HepG2 (cell line): ENCODE results near the gene BSND. TPM values are rescaled to one million over a fixed set of nuclear protein-coding genes. Genes with fewer than 3 reads are reported as not detected.

Source experiments
- ATAC-seq: fragments of 200-7000 bp; cut with Tn5 transposase; 3 replicates; pipeline ENCODE4 v1.9.1; 2020; ENCODE audit warnings: mild to moderate bottlenecking, moderate library complexity
- BruUV-seq: library from RNA; stranded (reverse); fragments of 400-500 nt; replicated peaks from 2 replicates; lab custom pipeline; 2021; lab: Mats Ljungman, UMichigan
- CTCF ChIA-PET: fragments of 300-600 bp; formaldehyde crosslinking; extraction: SDS; loops from one replicate; lab custom pipeline; 2021; ENCODE audit warnings: low total read pairs, inconsistent platforms, low intra/inter-chr PET ratio; lab: Yijun Ruan, JAX
- POLR2A ChIA-PET: fragments of 350-600 bp; sonication (Branson Sonifier 250); formaldehyde crosslinking; loops from one replicate; lab custom pipeline; 2020; ENCODE audit warnings: antibody characterized with exemption, inconsistent platforms; lab: Yijun Ruan, JAX
- DNase-seq: peaks from one replicate; pipeline ENCODE4 v3.0.0-alpha.2; 2015; ENCODE audit warnings: low spot score
- FAIRE-seq: peaks from 3 replicates; lab custom pipeline; 2011; peaks lifted over from hg19 to GRCh38; lab: Jason Lieb, UNC
- H2AFZ ChIP-seq: one replicate; pipeline ENCODE4 v1.6.1; 2011; ENCODE audit warnings: low read length, inconsistent platforms
- H3K27ac ChIP-seq: fragments of 300-600 bp; 3 replicates; pipeline ENCODE4 v1.8.0; 2011; ENCODE audit warnings: mixed run types, mild to moderate bottlenecking, mixed read lengths, low read length, inconsistent platforms; ENCODE audit not compliant: insufficient read depth; ENCODE audit errors: extremely low read length
- H3K27me3 ChIP-seq, 2 experiments: fragments of 200-600 bp in 1 of 2; 2 replicates in 1 of 2; 3 replicates in 1 of 2; pipeline versions ENCODE4 v1.6.0 to v1.8.0; 2011; ENCODE audit warnings: low read length in 2 of 2, mild to moderate bottlenecking in 2 of 2, moderate library complexity in 2 of 2, inconsistent platforms in 1 of 2; ENCODE audit not compliant: insufficient read depth in 2 of 2, control insufficient read depth in 1 of 2
- H3K36me3 ChIP-seq, 2 experiments: fragments of 200-600 bp in 1 of 2; replicated peaks in 1 of 2; 2 replicates in 1 of 2; 3 replicates in 1 of 2; pipeline versions ENCODE4 v1.5.1 to v1.8.0; 2011; ENCODE audit warnings: low read length in 2 of 2, inconsistent platforms in 1 of 2; ENCODE audit not compliant: insufficient read depth in 2 of 2, control insufficient read depth in 1 of 2
- H3K4me1 ChIP-seq: 2 replicates; pipeline ENCODE4 v1.5.1; 2012; ENCODE audit warnings: low read length, inconsistent platforms; ENCODE audit not compliant: insufficient read depth
- H3K4me2 ChIP-seq: 2 replicates; pipeline ENCODE4 v1.6.0; 2011; ENCODE audit warnings: low read depth, low read length, inconsistent platforms
- H3K4me3 ChIP-seq, 3 experiments: fragments of 200-600 bp in 1 of 3; sonication (generic), shearing (Covaris generic) in 1 of 3; replicated peaks in 1 of 3; 2 replicates each; pipeline ENCODE4 v1.5.1; 2011 to 2016; ENCODE audit warnings: low read length in 3 of 3, inconsistent platforms in 2 of 3, low read depth in 2 of 3, mild to moderate bottlenecking in 2 of 3, control low read depth in 1 of 3, mixed read lengths in 1 of 3; ENCODE audit not compliant: insufficient read depth in 1 of 3
- H3K79me2 ChIP-seq: one replicate; pipeline ENCODE4 v1.6.1; 2011; ENCODE audit warnings: low read length, inconsistent platforms; ENCODE audit not compliant: insufficient read depth
- H3K9ac ChIP-seq: 2 replicates; pipeline ENCODE4 v1.6.0; 2011; ENCODE audit warnings: mild to moderate bottlenecking, low read depth, low read length, inconsistent platforms; ENCODE audit not compliant: insufficient read depth
- H3K9me3 ChIP-seq: 2 replicates; pipeline ENCODE4 v1.5.1; 2012; ENCODE audit warnings: mild to moderate bottlenecking, low read length
- H4K20me1 ChIP-seq: 2 replicates; pipeline ENCODE4 v1.6.0; 2011; ENCODE audit warnings: inconsistent platforms, mild to moderate bottlenecking, low read length, moderate library complexity; ENCODE audit not compliant: insufficient read depth
- HNF4A ChIP-seq: sonication (generic); formaldehyde crosslinking; IDR thresholded peaks from 2 replicates; pipeline ENCODE4 v1.4.0; 2020; ENCODE audit warnings: missing genetic modification reagents
- JUND ChIP-seq: sonication (generic); formaldehyde crosslinking; IDR thresholded peaks from 2 replicates; pipeline ENCODE4 v1.8.0; 2022; ENCODE audit warnings: mild to moderate bottlenecking, missing genetic modification reagents
- MEF2D ChIP-seq: sonication (generic); formaldehyde crosslinking; IDR thresholded peaks from 2 replicates; pipeline ENCODE4 v1.5.1; 2020; ENCODE audit warnings: mild to moderate bottlenecking, missing genetic modification reagents
- MEIS2 ChIP-seq: sonication (generic); formaldehyde crosslinking; IDR thresholded peaks from 2 replicates; pipeline ENCODE4 v1.9.0; 2021; ENCODE audit warnings: mild to moderate bottlenecking, missing genetic modification reagents
- MTERF4 ChIP-seq: sonication (generic); formaldehyde crosslinking; IDR thresholded peaks from 2 replicates; pipeline ENCODE4 v1.8.0; 2023; ENCODE audit warnings: mild to moderate bottlenecking, missing genetic modification reagents
- MYNN ChIP-seq: sonication (generic); formaldehyde crosslinking; IDR thresholded peaks from 2 replicates; pipeline ENCODE4 v1.4.0; 2020; ENCODE audit warnings: mild to moderate bottlenecking, low read depth, missing genetic modification reagents
- MZF1 ChIP-seq: sonication (generic); formaldehyde crosslinking; IDR thresholded peaks from 2 replicates; pipeline ENCODE4 v1.8.1; 2023; ENCODE audit warnings: mild to moderate bottlenecking, missing genetic modification reagents, borderline replicate concordance
- NAIF1 ChIP-seq: sonication (generic); formaldehyde crosslinking; IDR thresholded peaks from 2 replicates; pipeline ENCODE4 v1.5.0; 2020; ENCODE audit warnings: mild to moderate bottlenecking, missing genetic modification reagents, borderline replicate concordance
- ONECUT2 ChIP-seq: sonication (generic); formaldehyde crosslinking; IDR thresholded peaks from 2 replicates; pipeline ENCODE4 v1.4.0; 2020; ENCODE audit warnings: missing genetic modification reagents
- THAP7 ChIP-seq: sonication (generic); formaldehyde crosslinking; IDR thresholded peaks from 2 replicates; pipeline ENCODE4 v1.8.1; 2023; ENCODE audit warnings: mild to moderate bottlenecking, missing genetic modification reagents
- ZFP36 ChIP-seq: fragments of 150-350 bp; IDR thresholded peaks from 2 replicates; pipeline ENCODE4 v1.6.1; 2018; ENCODE audit warnings: borderline replicate concordance, low read length, low read depth; ENCODE audit not compliant: partially characterized antibody
- ZFP37 ChIP-seq: sonication (generic); formaldehyde crosslinking; IDR thresholded peaks from 2 replicates; pipeline ENCODE4 v1.4.0; 2020; ENCODE audit warnings: missing genetic modification reagents, borderline replicate concordance
- ZNF280D ChIP-seq: sonication (generic); formaldehyde crosslinking; IDR thresholded peaks from 2 replicates; pipeline ENCODE4 v1.5.1; 2020; ENCODE audit warnings: mild to moderate bottlenecking, missing genetic modification reagents
- ZNF83 ChIP-seq: sonication (generic); formaldehyde crosslinking; IDR thresholded peaks from 2 replicates; pipeline ENCODE4 v1.4.0; 2020; ENCODE audit warnings: missing genetic modification reagents, mild to moderate bottlenecking, borderline replicate concordance
- WGBS: methylation state at CpG from one replicate; pipeline ENCODE4 v1.1.6; 2017; ENCODE audit warnings: low lambda C conversion rate; 5-methylcytosine and 5-hydroxymethylcytosine counted together
- in situ Hi-C: cut with HindIII; loops from 2 replicates; pipeline ENCODE4 v1.10.0; 2017; ENCODE audit warnings: low pct_unique_long_range_greater_than_20kb; ENCODE audit not compliant: extremely low pct_ligation_motif_present
- intact Hi-C: fragments of 100-400 bp; cut with micrococcal nuclease; formaldehyde crosslinking; loops from one replicate; pipeline ENCODE4 v1.10.0; 2022; ENCODE audit not compliant: unreplicated experiment
- polyA plus RNA-seq, 8 experiments: library from polyadenylated mRNA; depleted of rRNA in 3 of 8; stranded (reverse) in 7 of 8; unstranded in 1 of 8; fragments of >200 nt; fragmentation: Illumina TruSeq in 4 of 8; extraction: Trizol in 4 of 8; gene quantifications; 2 replicates each; pipeline versions ENCODE4 v1.2.1 to v1.2.3, GENCODE V29; 2011 to 2016; ENCODE audit warnings: low read depth in 4 of 8, missing spikeins in 1 of 8, mixed read lengths in 1 of 8; ENCODE audit not compliant: insufficient read depth in 1 of 8
- total RNA-seq, 5 experiments: library from RNA; depleted of rRNA; stranded (reverse); fragments of >200 nt; fragmentation: Illumina TruSeq; extraction: Trizol; gene quantifications; 2 replicates each; pipeline ENCODE4 v1.2.3, GENCODE V29; 2016; ENCODE audit warnings: low read depth in 1 of 5
- TF ChIP-seq, protein P1 (sequence below): IDR thresholded peaks from 2 replicates; pipeline ENCODE4 v1.6.1; 2016; ENCODE audit warnings: mild to moderate bottlenecking

The BSND gene
- total and polyA plus RNA-seq, 2 of the 13 experiments (the other 11 are each of a cell fraction or from before 2014, with no cell fraction given) = not detected

- TF ChIP-seq ZNF280D (CRISPR knock-in tag) (no peak), MEF2D (CRISPR knock-in tag) (no peak), ONECUT2 (CRISPR knock-in tag) (no peak), ZNF83 (no peak), MTERF4 (no peak), HNF4A (CRISPR knock-in tag) (no peak), THAP7 (CRISPR knock-in tag) (no peak)
These were observed 7.8 kb upstream of the BSND start (continued) for GRCh38 chr1:54990916-54991315.

DNA sequence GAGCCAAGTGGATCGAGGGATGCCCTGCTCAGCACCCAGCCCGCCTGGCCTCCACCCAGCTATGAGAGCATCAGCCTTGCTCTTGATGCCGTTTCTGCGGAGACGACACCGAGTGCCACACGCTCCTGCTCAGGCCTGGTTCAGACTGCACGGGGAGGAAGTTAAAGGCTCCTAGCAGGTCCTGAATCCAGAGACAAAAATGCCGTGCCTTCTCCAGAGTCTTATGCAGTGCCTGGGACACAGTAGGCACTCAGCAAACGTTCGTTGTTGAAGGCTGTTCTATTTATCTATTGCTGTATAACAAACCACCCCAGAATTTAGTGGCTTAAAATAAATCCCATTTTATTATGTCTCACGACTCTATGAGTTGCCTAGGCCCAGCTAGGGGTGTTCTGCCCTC lies 6.8 kb upstream of the BSND start:
- no peaks in the 10 kb centered on the region for H3K36me3 ChIP-seq
- FAIRE-seq = no peak
- H3K9ac ChIP-seq = no peak overlapping the region
- BruUV-seq = no TSS peak
- ChIA-PET POLR2A (no interaction called here), CTCF (no interaction called here)
- in situ Hi-C loops (loop anchor here (10.0 kb wide), 1 partner anchor 177 kb away; no protein-coding TSS in a partner anchor), intact Hi-C loops (no loop called here)
- WGBS = 2% methylated on average over 5 of the region's 12 CpGs
- peaks cover 0 to 31% of the 10 kb centered on the region in 2 experiments; a peak in 4 of 5 replicates for H3K27me3 ChIP-seq
- peaks cover 7% of the 10 kb centered on the region; the same call in 1 of the 2 replicates for H3K4me1 ChIP-seq
- no peak overlapping the region for H3K4me2 ChIP-seq
- H3K4me3 ChIP-seq = no peak overlapping the region
- no peak for ATAC-seq
- no peak overlapping the region for H3K27ac ChIP-seq
- no peak for DNase-seq
- no peak overlapping the region for H2AFZ ChIP-seq
- H4K20me1 ChIP-seq = no peaks in the 10 kb centered on the region
- no peaks in the 10 kb centered on the region for H3K9me3 ChIP-seq
- H3K79me2 ChIP-seq = no peaks in the 10 kb centered on the region
- TF ChIP-seq ZFP36 (no peak), JUND (CRISPR knock-in tag) (no peak), THAP7 (CRISPR knock-in tag) (no peak), NAIF1 (CRISPR knock-in tag) (no peak), MZF1 (CRISPR knock-in tag) (no peak), ZFP37 (CRISPR knock-in tag) (no peak), MEIS2 (no peak), MYNN (CRISPR knock-in tag) (no peak)
- TF ChIP-seq, protein P1, sequence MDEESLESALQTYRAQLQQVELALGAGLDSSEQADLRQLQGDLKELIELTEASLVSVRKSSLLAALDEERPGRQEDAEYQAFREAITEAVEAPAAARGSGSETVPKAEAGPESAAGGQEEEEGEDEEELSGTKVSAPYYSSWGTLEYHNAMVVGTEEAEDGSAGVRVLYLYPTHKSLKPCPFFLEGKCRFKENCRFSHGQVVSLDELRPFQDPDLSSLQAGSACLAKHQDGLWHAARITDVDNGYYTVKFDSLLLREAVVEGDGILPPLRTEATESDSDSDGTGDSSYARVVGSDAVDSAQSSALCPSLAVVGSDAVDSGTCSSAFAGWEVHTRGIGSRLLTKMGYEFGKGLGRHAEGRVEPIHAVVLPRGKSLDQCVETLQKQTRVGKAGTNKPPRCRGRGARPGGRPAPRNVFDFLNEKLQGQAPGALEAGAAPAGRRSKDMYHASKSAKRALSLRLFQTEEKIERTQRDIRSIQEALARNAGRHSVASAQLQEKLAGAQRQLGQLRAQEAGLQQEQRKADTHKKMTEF (CRISPR knock-in tag) = no peak
